MM.1S (cell line): Measurements from ENCODE around the gene MPZL2.

ENCODE experiments used
- DNase-seq: peaks from one replicate; pipeline ENCODE4 v3.0.0-alpha.2; 2015
- H2AFZ ChIP-seq: fragments of 300-600 bp; sonication (generic); 2 replicates; pipeline ENCODE4 v1.6.0; 2016; ENCODE audit warnings: antibody characterized with exemption, low read length
- H3F3A ChIP-seq: fragments of 300-600 bp; sonication (generic); 2 replicates; pipeline ENCODE4 v1.6.1; 2016; ENCODE audit warnings: mild to moderate bottlenecking, antibody characterized with exemption, low read length, moderate library complexity, mixed read lengths; ENCODE audit not compliant: insufficient read depth
- H3K27ac ChIP-seq: fragments of 300-600 bp; sonication (generic); 2 replicates; pipeline ENCODE4 v1.5.1; 2016; ENCODE audit warnings: mild to moderate bottlenecking, low read length
- H3K27me3 ChIP-seq: fragments of 300-600 bp; sonication (generic); replicated peaks from 2 replicates; pipeline ENCODE4 v1.6.0; 2016; ENCODE audit warnings: low read length; ENCODE audit not compliant: insufficient read depth
- H3K36me3 ChIP-seq: fragments of 300-600 bp; sonication (generic); replicated peaks from 2 replicates; pipeline ENCODE4 v1.6.1; 2016; ENCODE audit warnings: mild to moderate bottlenecking, low read length, mixed read lengths; ENCODE audit not compliant: insufficient read depth
- H3K4me1 ChIP-seq: fragments of 300-600 bp; sonication (generic); 2 replicates; pipeline ENCODE4 v1.6.1; 2016; ENCODE audit warnings: low read length, mixed read lengths
- H3K4me2 ChIP-seq: fragments of 300-600 bp; sonication (generic); 2 replicates; pipeline ENCODE4 v1.6.0; 2016; ENCODE audit warnings: low read depth, low read length
- H3K4me3 ChIP-seq: fragments of 300-600 bp; sonication (generic); 2 replicates; pipeline ENCODE4 v1.5.1; 2016; ENCODE audit warnings: low read length, mixed read lengths
- H3K79me2 ChIP-seq: fragments of 300-600 bp; sonication (generic); 2 replicates; pipeline ENCODE4 v1.6.1; 2016; ENCODE audit warnings: mixed run types, low read length, mixed read lengths
- H3K9ac ChIP-seq: fragments of 300-600 bp; sonication (generic); 2 replicates; pipeline ENCODE4 v1.6.1; 2016; ENCODE audit warnings: low read length, mixed read lengths
- H3K9me2 ChIP-seq: fragments of 300-600 bp; sonication (generic); replicated peaks from 2 replicates; pipeline ENCODE4 v1.6.1; 2016; ENCODE audit warnings: mild to moderate bottlenecking, low read length, mixed read lengths; ENCODE audit not compliant: insufficient read depth
- H3K9me3 ChIP-seq: fragments of 300-600 bp; sonication (generic); replicated peaks from 2 replicates; pipeline ENCODE4 v1.6.1; 2016; ENCODE audit warnings: mild to moderate bottlenecking, low read length, mixed read lengths; ENCODE audit not compliant: insufficient read depth
- H4K20me1 ChIP-seq: fragments of 300-600 bp; sonication (generic); 2 replicates; pipeline ENCODE4 v1.6.1; 2016; ENCODE audit warnings: mild to moderate bottlenecking, low read length, moderate library complexity, mixed read lengths; ENCODE audit not compliant: insufficient read depth
- EZH2 ChIP-seq: fragments of 300-600 bp; sonication (generic); optimal IDR thresholded peaks from 2 replicates; pipeline ENCODE3; 2017; ENCODE audit warnings: low read depth, mild to moderate bottlenecking, antibody characterized with exemption, low read length, mixed read lengths
- EZH2phosphoT487 ChIP-seq: fragments of 300-600 bp; sonication (generic); IDR thresholded peaks from 2 replicates; pipeline ENCODE4 v1.6.1; 2018; ENCODE audit warnings: antibody characterized with exemption, low read length
- TF ChIP-seq, protein P1 (sequence below): fragments of 300-600 bp; sonication (generic); IDR thresholded peaks from 2 replicates; pipeline ENCODE4 v1.5.1; 2016; ENCODE audit warnings: antibody characterized with exemption, low read length, mixed read lengths

Gene MPZL2

GRCh38 chr11:118281284-118281683 is 17.2 kb upstream of the MPZL2 start:
- Histone ChIP-seq H3K79me2 (no peaks in the 10 kb centered on the region), H3K4me2 (0 out of 2 replicates have a peak overlapping the region, but pooled peaks have one; percentile 16), H3K4me3 (no peak overlapping the region), H3K9me3 (no peaks in the 10 kb centered on the region), H3K9me2 (no peaks in the 10 kb centered on the region), H3K4me1 (peaks cover 16% of the 10 kb centered on the region), H3F3A (0 out of 2 replicates have a peak, but pooled peaks cover 3% of the 10 kb centered on the region), H3K27me3 (no peaks in the 10 kb centered on the region), H4K20me1 (no peaks in the 10 kb centered on the region), H3K36me3 (no peaks in the 10 kb centered on the region), H2AFZ (no peak overlapping the region), H3K27ac (no peak overlapping the region), H3K9ac (no peak overlapping the region)
- DNase-seq: peak; percentile 40
- TF ChIP-seq, protein P1, sequence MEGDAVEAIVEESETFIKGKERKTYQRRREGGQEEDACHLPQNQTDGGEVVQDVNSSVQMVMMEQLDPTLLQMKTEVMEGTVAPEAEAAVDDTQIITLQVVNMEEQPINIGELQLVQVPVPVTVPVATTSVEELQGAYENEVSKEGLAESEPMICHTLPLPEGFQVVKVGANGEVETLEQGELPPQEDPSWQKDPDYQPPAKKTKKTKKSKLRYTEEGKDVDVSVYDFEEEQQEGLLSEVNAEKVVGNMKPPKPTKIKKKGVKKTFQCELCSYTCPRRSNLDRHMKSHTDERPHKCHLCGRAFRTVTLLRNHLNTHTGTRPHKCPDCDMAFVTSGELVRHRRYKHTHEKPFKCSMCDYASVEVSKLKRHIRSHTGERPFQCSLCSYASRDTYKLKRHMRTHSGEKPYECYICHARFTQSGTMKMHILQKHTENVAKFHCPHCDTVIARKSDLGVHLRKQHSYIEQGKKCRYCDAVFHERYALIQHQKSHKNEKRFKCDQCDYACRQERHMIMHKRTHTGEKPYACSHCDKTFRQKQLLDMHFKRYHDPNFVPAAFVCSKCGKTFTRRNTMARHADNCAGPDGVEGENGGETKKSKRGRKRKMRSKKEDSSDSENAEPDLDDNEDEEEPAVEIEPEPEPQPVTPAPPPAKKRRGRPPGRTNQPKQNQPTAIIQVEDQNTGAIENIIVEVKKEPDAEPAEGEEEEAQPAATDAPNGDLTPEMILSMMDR: no peak
- TF ChIP-seq EZH2phosphoT487: no peak
- TF ChIP-seq EZH2: no peak

DNA sequence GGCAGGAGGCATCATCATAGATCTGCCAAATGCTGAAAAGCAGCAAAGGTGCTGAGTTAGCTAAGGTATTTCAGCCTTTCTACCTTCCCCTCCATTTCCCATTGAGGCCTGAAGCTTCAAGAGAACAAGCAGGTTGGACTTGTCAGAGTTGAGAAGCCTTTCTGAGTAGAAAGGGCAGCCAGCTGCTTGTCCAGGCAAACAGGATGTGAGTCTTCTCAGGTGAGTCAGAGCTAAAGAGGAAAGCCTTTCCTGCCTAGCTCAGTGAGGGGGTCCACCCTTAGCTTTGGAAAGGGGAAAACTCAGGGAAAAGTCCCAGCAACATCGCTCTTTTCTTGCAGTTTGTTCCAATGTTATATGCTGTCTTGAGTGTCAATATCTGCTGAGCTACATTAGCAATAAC is 13.2 kb upstream of the MPZL2 start:
- Histone ChIP-seq H3K27ac (no peak overlapping the region), H3K9ac (no peak overlapping the region), H2AFZ (peak overlapping the region; percentile 11; the same call in 1 of the 2 replicates), H3K9me3 (no peaks in the 10 kb centered on the region), H3K27me3 (no peaks in the 10 kb centered on the region), H3K79me2 (no peaks in the 10 kb centered on the region), H3K9me2 (no peaks in the 10 kb centered on the region), H3K4me2 (no peak overlapping the region), H3K4me3 (no peak overlapping the region), H3K36me3 (no peaks in the 10 kb centered on the region), H3F3A (0 out of 2 replicates have a peak, but pooled peaks cover 3% of the 10 kb centered on the region), H4K20me1 (no peaks in the 10 kb centered on the region), H3K4me1 (peaks cover 16% of the 10 kb centered on the region)
- TF ChIP-seq, protein P1: no peak
- TF ChIP-seq EZH2phosphoT487: no peak
- no peak for TF ChIP-seq EZH2
- no peak for DNase-seq

- no peaks in the 10 kb centered on the region for H4K20me1 ChIP-seq
- H3K27ac ChIP-seq: no peak overlapping the region
- no peaks in the 10 kb centered on the region for H3K9me2 ChIP-seq
- H3K4me2 ChIP-seq: no peak overlapping the region
- H3K27me3 ChIP-seq: no peaks in the 10 kb centered on the region
- no peak for TF ChIP-seq EZH2
- TF ChIP-seq, protein P1: no peak
- TF ChIP-seq EZH2phosphoT487: no peak
- 0 out of 2 replicates have a peak, but pooled peaks cover 3% of the 10 kb centered on the region for H3F3A ChIP-seq
- H3K4me3 ChIP-seq: no peak overlapping the region
- no peaks in the 10 kb centered on the region for H3K79me2 ChIP-seq
- H2AFZ ChIP-seq: no peak overlapping the region
- no peaks in the 10 kb centered on the region for H3K9me3 ChIP-seq
- no peak overlapping the region for H3K9ac ChIP-seq
- no peaks in the 10 kb centered on the region for H3K36me3 ChIP-seq
- DNase-seq: no peak
- peaks cover 14% of the 10 kb centered on the region for H3K4me1 ChIP-seq
Observed at GRCh38 chr11:118276422-118276821, 12.3 kb upstream of the MPZL2 start.
